K562 (cell line): ENCODE measurements around the gene ZNF219. TPM values are rescaled to one million over a fixed set of nuclear protein-coding genes. Genes with fewer than 3 reads are reported as not detected.

Experiments used
- CBX2 ChIP-seq: fragments of 200-600 bp; sonication (generic); IDR thresholded peaks from one replicate; pipeline ENCODE4 v1.6.1; 2012; ENCODE audit warnings: mild to moderate bottlenecking, low read length, inconsistent platforms; ENCODE audit not compliant: insufficient read depth, poor library complexity, severe bottlenecking
- DIDO1 ChIP-seq: fragments of 450-650 bp; IDR thresholded peaks from 2 replicates; pipeline ENCODE4 v1.6.1; 2016; ENCODE audit warnings: low read depth, missing biosample characterization, missing genetic modification characterization
- EGR1 ChIP-seq: fragments of 450-650 bp; conservative IDR thresholded peaks from 2 replicates; pipeline ENCODE4 v1.6.1; 2017; ENCODE audit warnings: mild to moderate bottlenecking
- MTF1 ChIP-seq: fragments of 250-450 bp; sonication (Bioruptor Pico); IDR thresholded peaks from 2 replicates; pipeline ENCODE4 v1.9.0; 2021; ENCODE audit warnings: moderate library complexity, mild to moderate bottlenecking, inconsistent platforms, borderline replicate concordance
- NRF1 ChIP-seq, 2 experiments: fragments of 450-650 bp; IDR thresholded peaks in 1 of 2; conservative IDR thresholded peaks in 1 of 2; 2 replicates each; pipeline ENCODE4 v1.6.1; 2014; ENCODE audit warnings: mild to moderate bottlenecking in 2 of 2
- OTX1 ChIP-seq: fragments of 450-650 bp; formaldehyde crosslinking; IDR thresholded peaks from 2 replicates; pipeline ENCODE4 v1.4.0; 2022; ENCODE audit warnings: mild to moderate bottlenecking
- PHF20 ChIP-seq: fragments of 450-650 bp; IDR thresholded peaks from 2 replicates; pipeline ENCODE4 v1.6.1; 2018; ENCODE audit not compliant: partially characterized antibody
- RAD21 ChIP-seq, 2 experiments: fragments of 250-450 bp in 1 of 2; fragments of 450-650 bp in 1 of 2; sonication (Bioruptor Pico) in 1 of 2; formaldehyde crosslinking in 1 of 2; IDR thresholded peaks in 1 of 2; conservative IDR thresholded peaks in 1 of 2; 2 replicates each; pipeline versions ENCODE4 v1.4.0 to v1.8.0; 2020 to 2022; ENCODE audit warnings: mild to moderate bottlenecking in 2 of 2, moderate library complexity in 1 of 2
- RB1 ChIP-seq: fragments of 450-650 bp; IDR thresholded peaks from 2 replicates; pipeline ENCODE4 v1.6.1; 2017; ENCODE audit warnings: low read depth, mild to moderate bottlenecking
- SNRNP70 ChIP-seq: fragments of 200-400 bp; formaldehyde crosslinking; optimal IDR thresholded peaks from 2 replicates; pipeline ENCODE3; 2017; ENCODE audit warnings: low read depth, low read length
- SRSF7 ChIP-seq: fragments of 200-400 bp; formaldehyde crosslinking; optimal IDR thresholded peaks from 2 replicates; pipeline ENCODE3; 2017; ENCODE audit warnings: mild to moderate bottlenecking, low read depth, low read length
- TAF7 ChIP-seq: fragments of 450-650 bp; IDR thresholded peaks from 2 replicates; pipeline ENCODE4 v1.6.1; 2016; ENCODE audit warnings: missing genetic modification characterization, missing compliant biosample characterization
- THRA ChIP-seq: fragments of 450-650 bp; IDR thresholded peaks from 2 replicates; pipeline ENCODE4 v1.6.1; 2017; ENCODE audit warnings: mild to moderate bottlenecking, moderate library complexity
- THRAP3 ChIP-seq: fragments of 450-650 bp; IDR thresholded peaks from 2 replicates; pipeline ENCODE4 v1.6.1; 2016; ENCODE audit warnings: mild to moderate bottlenecking, inconsistent platforms, borderline replicate concordance
- USF2 ChIP-seq: sonication (generic); formaldehyde crosslinking; IDR thresholded peaks from 2 replicates; pipeline ENCODE4 v1.5.0; 2020; ENCODE audit warnings: missing genetic modification reagents
- ZBTB1 ChIP-seq: sonication (generic); formaldehyde crosslinking; IDR thresholded peaks from 2 replicates; pipeline ENCODE4 v1.8.1; 2023; ENCODE audit warnings: missing genetic modification reagents, low read depth, mild to moderate bottlenecking, borderline replicate concordance
- ZBTB33 ChIP-seq: sonication (generic); formaldehyde crosslinking; IDR thresholded peaks from 2 replicates; pipeline ENCODE4 v1.8.1; 2023; ENCODE audit warnings: mild to moderate bottlenecking, missing genetic modification reagents
- ZBTB9 ChIP-seq: fragments of 450-650 bp; formaldehyde crosslinking; IDR thresholded peaks from 2 replicates; pipeline ENCODE4 v1.4.0; 2020; ENCODE audit warnings: mild to moderate bottlenecking, moderate library complexity
- ZMIZ1 ChIP-seq, 2 experiments: fragments of 150-350 bp in 1 of 2; IDR thresholded peaks; 2 replicates each; pipeline ENCODE4 v1.6.1; 2012 to 2016; ENCODE audit warnings: low read depth in 2 of 2, low read length in 2 of 2, mild to moderate bottlenecking in 1 of 2, moderate library complexity in 1 of 2
- ZNF436 ChIP-seq: fragments of 250-450, 450-650 bp; sonication (Bioruptor Pico); formaldehyde crosslinking; IDR thresholded peaks from 2 replicates; pipeline ENCODE4 v1.7.0; 2020; ENCODE audit warnings: mild to moderate bottlenecking
- ZNF79 ChIP-seq: fragments of 250-450 bp; sonication (Bioruptor Pico); IDR thresholded peaks from 2 replicates; pipeline ENCODE4 v1.4.0; 2020; ENCODE audit warnings: low read depth, mild to moderate bottlenecking, moderate library complexity
- polyA plus RNA-seq, 8 experiments: library from polyadenylated mRNA; depleted of rRNA in 4 of 8; stranded (reverse) in 5 of 8; unstranded in 3 of 8; fragments of >200 nt; fragmentation: Nextera tagmentation in 2 of 8; fragmentation: Illumina TruSeq in 1 of 8; extraction: Ambion mirVana in 2 of 8; extraction: Trizol in 1 of 8; gene quantifications; 2 replicates each; pipeline versions ENCODE4 v1.2.1 to v1.2.3, GENCODE V29; 2011 to 2014; ENCODE audit warnings: inconsistent platforms in 1 of 8, missing spikeins in 1 of 8
- total RNA-seq, 7 experiments: library from RNA; depleted of rRNA in 6 of 7; stranded (reverse); fragments of >200 nt in 6 of 7; fragmentation: Illumina TruSeq in 2 of 7; extraction: Trizol in 2 of 7; gene quantifications; 2 replicates each; pipeline versions ENCODE4 v1.2.1 to v1.2.3, GENCODE V29; 2011 to 2021; ENCODE audit warnings: low replicate concordance in 1 of 7

Gene ZNF219
- total and polyA plus RNA-seq, 9 of the 15 experiments (the other 6 are each of a cell fraction or from before 2014, with no cell fraction given), result 0.29 to 10.6 (median 2.8) TPM

GRCh38 chr14:21103411-21103709, 4.9 kb upstream of the ZNF219 start (continued):
- no peak for TF ChIP-seq ZBTB9
- TF ChIP-seq TAF7 (tag), result no peak; the same call in 1 of the 2 replicates
- TF ChIP-seq SNRNP70, result no peak
- no peak for TF ChIP-seq ZMIZ1 (IDR thresholded peaks at IDR 0.05; ENCODE audit: low read depth in 2 of 2, low read length in 2 of 2)
- TF ChIP-seq RB1, result no peak
- no peak for TF ChIP-seq SRSF7
- no peak for TF ChIP-seq ZNF436 (CRISPR knock-in tag)
- 0 out of 2 replicates have a peak, but pooled peaks have one; percentile 57 for TF ChIP-seq OTX1 (CRISPR knock-in tag)
- no peak for TF ChIP-seq EGR1
- TF ChIP-seq CBX2, result no peak
- no peak for TF ChIP-seq MTF1
- TF ChIP-seq DIDO1, result no peak
- TF ChIP-seq PHF20, result peak; percentile 11
- TF ChIP-seq RAD21 (CRISPR knock-in tag; conservative IDR thresholded peaks at IDR 0.05 in 1 of 2, IDR thresholded peaks at IDR 0.05 in 1 of 2), result no peak
- TF ChIP-seq USF2 (CRISPR knock-in tag), result peak; percentile 59
- no peak for TF ChIP-seq ZBTB33 (CRISPR knock-in tag)
- TF ChIP-seq THRA, result no peak
- TF ChIP-seq THRAP3, result no peak
- no peak for TF ChIP-seq ZBTB1 (CRISPR knock-in tag)
- no peak for TF ChIP-seq ZNF79 (CRISPR knock-in tag)
- no peak for TF ChIP-seq NRF1 (conservative IDR thresholded peaks at IDR 0.05 in 1 of 2, IDR thresholded peaks at IDR 0.05 in 1 of 2)
